Right lobe of liver (tissue), 6 donors: Measurements from ENCODE around the gene MMP24OS. TPM values are rescaled to one million over a fixed set of nuclear protein-coding genes. Genes with fewer than 3 reads are reported as not detected.

ENCODE experiments used
- ATAC-seq, 4 donors: fragments of 200-7000 bp; cut with Tn5 transposase; one replicate each; pipeline ENCODE4 v1.9.1; 2020; ENCODE audit warnings: mild to moderate bottlenecking in 4 of 4, moderate library complexity in 4 of 4
- DNase-seq, 3 donors: peaks; one replicate each; pipeline ENCODE4 v3.0.0-alpha.2; 2020
- H3K27ac ChIP-seq, 3 donors: fragments of 200-600 bp; one replicate each; pipeline ENCODE4 v1.8.0; 2022
- H3K27me3 ChIP-seq, 2 donors: fragments of 200-600 bp; one replicate each; pipeline ENCODE4 v1.8.0; 2022
- H3K36me3 ChIP-seq, 4 donors: fragments of 200-600 bp; sonication (generic) in 1 of 4; one replicate each; pipeline versions ENCODE4 v1.5.1 to v1.8.0; 2017 to 2022; ENCODE audit warnings: control low read depth in 1 of 4
- H3K4me1 ChIP-seq, 4 donors: fragments of 200-600 bp; sonication (generic) in 1 of 4; one replicate each; pipeline versions ENCODE4 v1.5.1 to v1.8.0; 2017 to 2022; ENCODE audit warnings: control low read depth in 1 of 4
- H3K4me3 ChIP-seq, 3 donors: fragments of 200-600 bp; one replicate each; pipeline ENCODE4 v1.8.0; 2022
- H3K9me3 ChIP-seq, 4 donors: fragments of 200-600 bp; sonication (generic) in 1 of 4; one replicate each; pipeline versions ENCODE4 v1.5.1 to v1.8.0; 2017 to 2022; ENCODE audit warnings: control low read depth in 1 of 4
- POLR2A ChIP-seq: fragments of 450-650 bp; IDR thresholded peaks from one replicate; pipeline ENCODE4 v1.6.1; 2017; ENCODE audit warnings: antibody characterized with exemption, mild to moderate bottlenecking
- WGBS: methylation state at CpG from one replicate; pipeline ENCODE4 v1.1.6; 2018; ENCODE audit warnings: low coverage, low lambda C conversion rate; ENCODE audit not compliant: insufficient coverage; ENCODE audit errors: missing lambda C conversion rate; 5-methylcytosine and 5-hydroxymethylcytosine counted together
- intact Hi-C, 2 donors: fragments of 100-400 bp; cut with DNase I; formaldehyde crosslinking; loops; one replicate each; pipeline versions ENCODE4 v1.11.2 to v1.14.1; 2022
- total RNA-seq, 6 experiments: library from RNA; depleted of rRNA in 2 of 6; stranded (reverse); fragments of >200 nt in 2 of 6; fragmentation: NEBNext Ultra II Directional in 3 of 6; extraction: Animal tissue kit (Norgen Biotek cat#: 25700) in 3 of 6; gene quantifications; one replicate each; pipeline versions ENCODE4 v1.1.0 to v1.2.4, GENCODE V29; 2016 to 2023
- TF ChIP-seq, protein P1 (sequence below), 4 donors: fragments of 200-600 bp in 3 of 4; fragments of 450-650 bp in 1 of 4; IDR thresholded peaks; one replicate each; pipeline versions ENCODE4 v1.5.1 to v1.8.0; 2016 to 2022; ENCODE audit warnings: antibody characterized with exemption in 4 of 4, mild to moderate bottlenecking in 2 of 4
- donor health status: DM: no; HTN: yes; CAD: no.
- donor health status: DM: no; HTN: no; CAD: no.
- donor health status: DM: no; HTN: no; CAD: no.
- donor health status: DM: no; HTN: yes; CAD: no.
- donor health status: DM: no; HTN: yes; CAD: no.

MMP24OS gene
- total RNA-seq, 6 experiments from 2014 or later, result 13.3 to 40.7 (median 23.5) TPM

DNA sequence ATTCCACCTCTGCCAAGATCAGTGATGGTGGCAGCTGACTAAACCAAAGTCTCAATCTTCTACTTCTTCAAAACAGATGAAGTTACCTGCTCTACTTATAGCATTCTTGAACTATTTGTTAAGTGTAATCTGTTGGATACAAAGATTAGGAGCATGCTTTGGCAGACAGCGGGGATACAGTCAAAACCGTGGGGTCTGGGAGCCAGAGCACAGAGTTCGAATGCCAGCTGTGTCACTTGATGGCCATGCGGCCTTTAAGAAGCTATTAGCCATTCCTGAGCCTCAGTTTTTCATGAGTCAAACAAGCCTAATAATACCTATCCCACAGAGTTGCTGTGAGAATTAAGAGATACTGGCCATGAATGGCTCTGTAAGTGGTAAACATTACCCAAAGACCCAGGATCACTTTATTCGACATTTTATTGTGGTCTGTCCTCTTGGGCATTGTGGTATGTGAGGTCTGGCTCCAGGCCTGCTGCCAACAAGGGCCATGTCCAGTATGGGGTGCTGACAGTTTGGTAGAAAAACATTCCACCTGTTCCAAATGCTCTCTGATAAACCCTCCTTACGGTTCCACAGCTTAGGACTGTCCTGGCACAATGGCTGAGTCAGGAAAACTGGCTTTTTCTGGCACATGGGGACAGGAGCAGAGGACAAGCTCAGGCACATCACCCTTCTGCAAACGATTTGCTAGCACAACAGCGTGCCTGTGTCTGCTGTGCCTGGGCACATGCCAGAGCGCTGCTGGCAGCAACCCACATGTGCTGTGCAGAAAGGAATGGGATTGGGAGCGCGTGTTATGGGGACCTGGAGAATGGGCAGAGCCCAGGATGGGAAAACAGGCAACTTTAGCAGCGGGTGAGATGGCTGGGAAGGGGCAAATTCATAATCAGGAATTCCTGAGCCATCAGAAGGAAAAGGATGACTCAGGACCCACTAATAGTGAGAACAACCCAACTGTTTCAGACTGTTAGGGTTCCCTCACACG lies 30.0 kb upstream of the MMP24OS start:
- WGBS, result 35% methylated on average over 10 of the region's 13 CpGs
- intact Hi-C loops, result loop anchor here in 1 of 2 donors (5.0 kb wide), 1 partner anchor 124 kb away; no protein-coding TSS in a partner anchor
- H3K9me3 ChIP-seq, result no peaks in the 10 kb centered on the region
- H3K27me3 ChIP-seq, result no peaks in the 10 kb centered on the region
- H3K4me1 ChIP-seq, result peaks cover 0 to 33% (median 10%) of the 10 kb centered on the region in 4 donors
- peak; percentile 38 for TF ChIP-seq POLR2A
- TF ChIP-seq, protein P1, sequence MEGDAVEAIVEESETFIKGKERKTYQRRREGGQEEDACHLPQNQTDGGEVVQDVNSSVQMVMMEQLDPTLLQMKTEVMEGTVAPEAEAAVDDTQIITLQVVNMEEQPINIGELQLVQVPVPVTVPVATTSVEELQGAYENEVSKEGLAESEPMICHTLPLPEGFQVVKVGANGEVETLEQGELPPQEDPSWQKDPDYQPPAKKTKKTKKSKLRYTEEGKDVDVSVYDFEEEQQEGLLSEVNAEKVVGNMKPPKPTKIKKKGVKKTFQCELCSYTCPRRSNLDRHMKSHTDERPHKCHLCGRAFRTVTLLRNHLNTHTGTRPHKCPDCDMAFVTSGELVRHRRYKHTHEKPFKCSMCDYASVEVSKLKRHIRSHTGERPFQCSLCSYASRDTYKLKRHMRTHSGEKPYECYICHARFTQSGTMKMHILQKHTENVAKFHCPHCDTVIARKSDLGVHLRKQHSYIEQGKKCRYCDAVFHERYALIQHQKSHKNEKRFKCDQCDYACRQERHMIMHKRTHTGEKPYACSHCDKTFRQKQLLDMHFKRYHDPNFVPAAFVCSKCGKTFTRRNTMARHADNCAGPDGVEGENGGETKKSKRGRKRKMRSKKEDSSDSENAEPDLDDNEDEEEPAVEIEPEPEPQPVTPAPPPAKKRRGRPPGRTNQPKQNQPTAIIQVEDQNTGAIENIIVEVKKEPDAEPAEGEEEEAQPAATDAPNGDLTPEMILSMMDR (IDR thresholded peaks at IDR 0.05), result no peak
- DNase-seq (peak; percentile 83 to 95 (median 91)), ATAC-seq (peak; percentile 66 to 87 (median 86))
- H3K27ac ChIP-seq, result peak overlapping the region; percentile 53 to 80 (median 66)
- no peaks in the 10 kb centered on the region for H3K36me3 ChIP-seq
- H3K4me3 ChIP-seq, result no peak overlapping the region

DNA sequence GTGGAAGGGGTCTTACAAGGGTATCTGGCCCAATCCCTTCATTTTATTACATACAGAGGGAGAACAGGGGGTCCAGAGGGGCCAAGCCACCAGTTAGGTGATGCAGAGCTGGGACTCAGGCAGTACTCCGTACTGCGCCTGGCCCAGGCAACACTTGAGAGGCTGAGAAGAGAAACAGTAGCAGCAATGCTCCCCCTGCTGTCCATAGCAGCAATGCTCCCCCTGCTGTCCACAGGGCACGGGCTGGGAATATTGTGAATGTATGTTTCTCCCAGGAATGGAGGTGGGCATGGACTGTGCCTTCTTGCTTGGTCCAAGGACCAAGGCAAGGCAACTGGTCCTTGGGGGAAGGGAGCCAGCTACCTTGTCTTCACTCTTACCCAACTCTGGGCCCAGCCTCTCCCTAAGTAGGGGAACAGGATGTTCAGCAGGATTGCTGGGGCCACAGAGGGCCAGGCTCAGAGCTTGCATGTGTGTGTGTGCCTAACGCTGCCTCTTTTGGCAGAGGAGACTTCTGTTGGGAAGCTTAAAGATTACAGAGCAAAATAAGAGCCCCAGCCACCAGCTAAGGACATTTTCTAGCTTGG lies 29.1 kb upstream of the MMP24OS start:
- intact Hi-C loops, result loop anchor here in 1 of 2 donors (5.0 kb wide), 1 partner anchor 125 kb away; no protein-coding TSS in a partner anchor

DNA sequence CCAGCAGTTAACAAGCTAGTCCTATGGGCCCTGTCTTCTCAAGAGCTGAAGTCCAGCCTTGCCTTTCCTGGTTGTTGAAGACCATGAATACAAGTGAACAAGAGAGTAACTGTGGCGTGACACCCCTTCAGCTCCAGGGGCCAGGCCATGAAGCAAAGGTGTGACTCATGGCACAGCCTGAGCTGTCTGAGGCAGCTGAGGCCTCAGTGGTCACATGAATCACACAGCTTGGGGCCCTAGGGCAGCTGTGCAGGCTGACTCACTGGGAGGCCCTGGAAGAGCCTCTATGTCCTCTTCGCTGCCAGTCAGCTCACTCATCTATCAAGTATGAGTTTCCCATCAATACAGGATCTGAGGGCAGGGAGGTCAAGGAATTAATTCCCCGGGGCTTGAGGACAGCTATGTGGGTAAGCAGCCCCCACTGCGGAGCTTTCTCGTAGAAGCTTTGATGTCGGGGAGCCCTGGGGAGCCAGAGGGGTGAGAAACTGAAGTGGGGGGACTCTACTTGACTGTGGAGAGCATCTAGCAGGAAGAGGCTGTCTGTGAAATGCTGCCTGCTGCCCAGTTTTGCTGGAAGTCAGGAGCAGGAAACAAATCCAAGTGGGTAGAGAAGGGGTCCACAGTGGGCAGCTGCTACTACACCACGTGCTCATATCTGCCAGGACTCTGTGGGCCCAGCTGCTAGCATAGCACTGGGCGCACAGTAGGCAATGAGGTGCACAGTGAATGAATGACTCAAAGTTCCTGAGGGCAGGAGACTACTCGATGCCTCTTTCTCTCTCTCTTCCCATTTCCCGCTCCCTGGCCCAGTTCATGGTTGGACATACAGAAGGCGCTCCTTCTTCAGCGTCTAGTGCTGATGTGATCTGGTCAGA lies 28.0 kb upstream of the MMP24OS start:
- Histone ChIP-seq H3K27me3 (no peaks in the 10 kb centered on the region), H3K9me3 (no peaks in the 10 kb centered on the region), H3K4me3 (no peak overlapping the region), H3K27ac (no peak overlapping the region), H3K36me3 (no peaks in the 10 kb centered on the region), H3K4me1 (peaks cover 0 to 26% (median 10%) of the 10 kb centered on the region in 4 donors)
- DNase-seq (peak in 1 of 3 donors; percentile 65), ATAC-seq (peak in 1 of 4 donors; percentile 56)
- WGBS, result 87% methylated on average over 3 of the region's 12 CpGs
- intact Hi-C loops, result loop anchor here in 1 of 2 donors (5.0 kb wide), 1 partner anchor 126 kb away; no protein-coding TSS in a partner anchor
- TF ChIP-seq, protein P1 (IDR thresholded peaks at IDR 0.05), result no peak
- TF ChIP-seq POLR2A, result no peak

More for the DNA sequence above, 29.1 kb upstream of the MMP24OS start:
- DNase-seq, result no peak
- no peak overlapping the region for H3K4me3 ChIP-seq
- peak overlapping the region; percentile 53 to 80 (median 66) for H3K27ac ChIP-seq
- H3K36me3 ChIP-seq, result no peaks in the 10 kb centered on the region
- WGBS, result 0% methylated on average over 1 of the region's 4 CpGs
- H3K4me1 ChIP-seq, result peaks cover 0 to 27% (median 10%) of the 10 kb centered on the region in 4 donors
- ATAC-seq, result peak; percentile 36 to 54 (median 44)
- H3K27me3 ChIP-seq, result no peaks in the 10 kb centered on the region
- H3K9me3 ChIP-seq, result no peaks in the 10 kb centered on the region
- TF ChIP-seq, protein P1 (IDR thresholded peaks at IDR 0.05), result peak; percentile 41 to 76 (median 64)
- no peak for TF ChIP-seq POLR2A

DNA sequence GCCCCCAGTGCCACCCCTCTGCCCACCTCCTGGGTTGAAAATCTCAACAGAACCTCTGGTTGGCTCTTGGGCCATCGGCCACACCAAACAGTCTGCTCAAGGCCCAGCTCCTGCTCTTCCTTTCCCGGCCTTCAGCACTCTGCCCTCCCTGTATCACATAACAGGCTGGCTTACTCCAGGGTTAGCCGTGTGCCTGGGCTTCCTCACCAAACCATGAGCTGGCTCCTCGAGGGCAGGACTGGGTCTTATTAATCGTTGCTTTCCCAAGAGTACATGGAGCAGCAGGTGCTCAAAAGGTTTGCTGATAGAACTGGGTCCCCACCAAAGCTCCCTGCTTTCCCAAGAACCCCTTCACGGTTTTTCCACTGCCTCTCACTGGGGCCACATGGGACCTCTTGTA lies 27.0 kb upstream of the MMP24OS start:
- DNase-seq, result no peak
- H3K4me3 ChIP-seq, result no peak overlapping the region
- intact Hi-C loops, result loop anchor here (5.0 kb wide), 3 partner anchors 127 to 147 kb away; no protein-coding TSS in a partner anchor
- H3K27me3 ChIP-seq, result no peaks in the 10 kb centered on the region
- no peak for TF ChIP-seq POLR2A
- TF ChIP-seq, protein P1 (IDR thresholded peaks at IDR 0.05), result no peak
- H3K27ac ChIP-seq, result no peak overlapping the region
- ATAC-seq, result no peak
- H3K4me1 ChIP-seq, result peaks cover 0 to 26% (median 10%) of the 10 kb centered on the region in 4 donors
- H3K9me3 ChIP-seq, result no peaks in the 10 kb centered on the region
- no peaks in the 10 kb centered on the region for H3K36me3 ChIP-seq
- 92% methylated on average over 3 of the region's 6 CpGs for whole genome bisulfite sequencing
